Activated T-cell treated with anti-CD3 and anti-CD28 coated beads, Interleukin-2, amount 50 U/mL, for 24 hours (primary cell): ENCODE measurements around the gene HIPK2.

Experiments
- DNase-seq: peaks from one replicate; pipeline ENCODE4 v3.0.0-alpha.2; 2020
- H3K27ac Mint-ChIP-seq: 2 replicates; pipeline ENCODE4 v1.8.0; 2020; ENCODE audit warnings: mild to moderate bottlenecking, mixed read lengths
- H3K27me3 Mint-ChIP-seq: 2 replicates; pipeline ENCODE4 v1.8.0; 2020; ENCODE audit warnings: mixed read lengths
- H3K36me3 Mint-ChIP-seq: 2 replicates; pipeline ENCODE4 v1.8.0; 2020; ENCODE audit warnings: low read depth, mixed read lengths
- H3K4me1 Mint-ChIP-seq: 2 replicates; pipeline ENCODE4 v1.8.0; 2020; ENCODE audit warnings: low read depth, mixed read lengths
- H3K4me3 Mint-ChIP-seq: 2 replicates; pipeline ENCODE4 v1.8.0; 2020; ENCODE audit warnings: mild to moderate bottlenecking, moderate library complexity, mixed read lengths
- H3K9me3 Mint-ChIP-seq: 2 replicates; pipeline ENCODE4 v1.8.0; 2020; ENCODE audit warnings: mixed read lengths

Gene HIPK2

GRCh38 chr7:139698844-139699243 is 79.0 kb downstream of the HIPK2 start:
- Mint-ChIP-seq H3K9me3 (no peaks in the 10 kb centered on the region), H3K36me3 (peaks cover 57% of the 10 kb centered on the region), H3K27me3 (no peaks in the 10 kb centered on the region), H3K4me1 (peaks cover 47% of the 10 kb centered on the region), H3K4me3 (no peak overlapping the region), H3K27ac (no peak overlapping the region)
- no peak for DNase-seq

GRCh38 chr7:139698278-139698677 is 79.5 kb downstream of the HIPK2 start:
- Mint-ChIP-seq H3K4me1 (peaks cover 47% of the 10 kb centered on the region), H3K4me3 (no peak overlapping the region), H3K27me3 (no peaks in the 10 kb centered on the region), H3K36me3 (peaks cover 60% of the 10 kb centered on the region), H3K9me3 (no peaks in the 10 kb centered on the region), H3K27ac (no peak overlapping the region)
- no peak for DNase-seq

- peak overlapping the region; percentile 80 for H3K27ac Mint-ChIP-seq
- H3K4me1 Mint-ChIP-seq = peaks cover 47% of the 10 kb centered on the region
- H3K9me3 Mint-ChIP-seq = no peaks in the 10 kb centered on the region
- no peak overlapping the region for H3K4me3 Mint-ChIP-seq
- H3K27me3 Mint-ChIP-seq = no peaks in the 10 kb centered on the region
- DNase-seq = no peak
- H3K36me3 Mint-ChIP-seq = peaks cover 64% of the 10 kb centered on the region
These were observed 80.7 kb downstream of the HIPK2 start for GRCh38 chr7:139697056-139697455.

GRCh38 chr7:139696552-139696951 is 81.2 kb downstream of the HIPK2 start:
- Mint-ChIP-seq H3K27ac (peak overlapping the region; percentile 80), H3K4me1 (peaks cover 45% of the 10 kb centered on the region), H3K36me3 (peaks cover 61% of the 10 kb centered on the region), H3K9me3 (no peaks in the 10 kb centered on the region), H3K27me3 (no peaks in the 10 kb centered on the region), H3K4me3 (no peak overlapping the region)
- no peak for DNase-seq

- Mint-ChIP-seq H3K9me3 (no peaks in the 10 kb centered on the region), H3K27me3 (no peaks in the 10 kb centered on the region), H3K27ac (no peak overlapping the region), H3K4me1 (peaks cover 41% of the 10 kb centered on the region), H3K36me3 (peaks cover 61% of the 10 kb centered on the region), H3K4me3 (no peak overlapping the region)
- DNase-seq = no peak
These were observed 82.2 kb downstream of the HIPK2 start for GRCh38 chr7:139695588-139695987.

DNA sequence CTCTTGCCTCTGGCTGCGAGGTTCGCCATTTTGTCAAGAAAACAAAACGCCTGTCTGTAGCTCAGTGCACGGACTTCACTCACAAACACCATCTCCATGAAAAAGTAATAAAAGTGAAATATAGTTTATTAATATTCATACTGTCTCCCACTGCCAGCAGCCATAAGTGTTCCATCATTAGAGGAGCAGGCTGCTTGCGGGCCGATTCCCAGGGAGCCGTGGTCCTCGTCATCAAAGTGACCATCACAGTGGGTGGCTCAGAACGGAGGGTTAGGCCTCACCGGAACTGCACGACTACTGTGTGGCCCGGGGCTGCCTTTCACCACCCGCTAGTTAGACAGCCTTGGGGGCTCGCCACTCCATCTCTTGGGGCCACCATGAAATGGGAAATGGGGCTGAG is 82.7 kb downstream of the HIPK2 start:
- H3K36me3 Mint-ChIP-seq = peaks cover 61% of the 10 kb centered on the region
- DNase-seq = no peak
- H3K27ac Mint-ChIP-seq = no peak overlapping the region
- no peak overlapping the region for H3K4me3 Mint-ChIP-seq
- peaks cover 35% of the 10 kb centered on the region for H3K4me1 Mint-ChIP-seq
- no peaks in the 10 kb centered on the region for H3K27me3 Mint-ChIP-seq
- no peaks in the 10 kb centered on the region for H3K9me3 Mint-ChIP-seq

- peaks cover 62% of the 10 kb centered on the region for H3K36me3 Mint-ChIP-seq
- DNase-seq = no peak
- H3K4me1 Mint-ChIP-seq = peaks cover 31% of the 10 kb centered on the region
- no peaks in the 10 kb centered on the region for H3K27me3 Mint-ChIP-seq
- H3K4me3 Mint-ChIP-seq = no peak overlapping the region
- no peaks in the 10 kb centered on the region for H3K9me3 Mint-ChIP-seq
- no peak overlapping the region for H3K27ac Mint-ChIP-seq
These were observed 83.5 kb downstream of the HIPK2 start for GRCh38 chr7:139694389-139694676.

DNA sequence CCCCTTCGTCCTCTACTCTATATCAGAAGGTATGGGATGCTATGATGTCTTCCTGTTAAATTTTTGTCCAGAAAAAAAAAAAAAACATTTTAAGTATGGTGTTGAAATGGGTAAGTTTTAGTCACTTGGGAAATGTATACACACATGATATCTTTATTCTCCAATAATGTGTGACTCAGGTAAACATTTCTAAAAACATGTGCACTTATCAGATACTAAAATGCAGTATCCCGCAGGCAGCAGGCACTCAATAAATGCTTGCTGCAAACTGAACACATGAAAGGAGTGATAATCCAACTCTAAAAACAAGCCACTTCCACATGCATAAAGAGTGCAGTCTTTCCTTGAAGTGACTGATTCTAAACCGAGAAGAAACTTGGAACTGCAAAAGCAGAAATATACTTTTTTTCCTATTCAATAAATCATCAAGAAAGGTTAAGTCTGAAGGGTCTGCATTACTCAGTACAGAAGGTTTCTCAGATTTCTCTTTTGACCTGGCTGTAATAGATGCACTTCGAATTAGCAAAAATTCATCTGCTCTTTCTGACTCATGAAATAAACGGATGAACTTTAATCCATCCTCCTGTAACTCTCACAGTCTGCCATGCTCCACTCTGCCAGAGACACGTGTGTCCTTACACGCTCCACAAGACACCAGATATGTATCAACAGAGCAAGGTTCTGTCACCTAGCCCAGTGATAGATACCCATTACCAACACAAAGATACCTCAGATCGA is 84.0 kb downstream of the HIPK2 start:
- H3K27ac Mint-ChIP-seq = no peak overlapping the region
- no peak overlapping the region for H3K4me3 Mint-ChIP-seq
- H3K4me1 Mint-ChIP-seq = peaks cover 30% of the 10 kb centered on the region
- DNase-seq = no peak
- peaks cover 62% of the 10 kb centered on the region for H3K36me3 Mint-ChIP-seq
- no peaks in the 10 kb centered on the region for H3K27me3 Mint-ChIP-seq
- no peaks in the 10 kb centered on the region for H3K9me3 Mint-ChIP-seq

DNA sequence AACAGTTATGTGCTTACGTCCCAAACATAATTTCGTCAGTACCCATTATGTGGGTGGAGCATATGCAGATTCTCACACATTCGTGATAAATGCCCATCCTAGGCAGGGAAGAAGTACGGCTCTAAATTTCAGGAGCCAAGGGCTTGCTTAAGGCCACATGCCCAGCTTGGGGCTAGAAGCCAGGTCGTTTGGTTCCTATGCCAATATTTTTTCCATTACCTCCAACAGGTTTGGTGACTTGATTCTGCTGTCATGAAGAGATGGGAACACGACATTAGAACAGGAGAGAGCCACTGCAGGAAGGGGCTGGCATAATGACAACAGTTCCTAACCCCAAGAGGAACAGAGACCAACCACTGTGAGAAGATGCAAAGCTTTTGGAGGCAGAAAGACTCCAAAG is 85.1 kb downstream of the HIPK2 start:
- H3K27me3 Mint-ChIP-seq = no peaks in the 10 kb centered on the region
- no peak overlapping the region for H3K27ac Mint-ChIP-seq
- H3K36me3 Mint-ChIP-seq = peaks cover 67% of the 10 kb centered on the region
- peaks cover 3% of the 10 kb centered on the region for H3K9me3 Mint-ChIP-seq
- peaks cover 32% of the 10 kb centered on the region for H3K4me1 Mint-ChIP-seq
- no peak overlapping the region for H3K4me3 Mint-ChIP-seq
- no peak for DNase-seq

GRCh38 chr7:139691253-139691781 is 86.5 kb downstream of the HIPK2 start:
- no peak overlapping the region for H3K4me3 Mint-ChIP-seq
- peaks cover 70% of the 10 kb centered on the region for H3K36me3 Mint-ChIP-seq
- no peak overlapping the region for H3K27ac Mint-ChIP-seq
- no peak for DNase-seq
- H3K27me3 Mint-ChIP-seq = no peaks in the 10 kb centered on the region
- H3K4me1 Mint-ChIP-seq = peaks cover 31% of the 10 kb centered on the region
- H3K9me3 Mint-ChIP-seq = peaks cover 8% of the 10 kb centered on the region

DNA sequence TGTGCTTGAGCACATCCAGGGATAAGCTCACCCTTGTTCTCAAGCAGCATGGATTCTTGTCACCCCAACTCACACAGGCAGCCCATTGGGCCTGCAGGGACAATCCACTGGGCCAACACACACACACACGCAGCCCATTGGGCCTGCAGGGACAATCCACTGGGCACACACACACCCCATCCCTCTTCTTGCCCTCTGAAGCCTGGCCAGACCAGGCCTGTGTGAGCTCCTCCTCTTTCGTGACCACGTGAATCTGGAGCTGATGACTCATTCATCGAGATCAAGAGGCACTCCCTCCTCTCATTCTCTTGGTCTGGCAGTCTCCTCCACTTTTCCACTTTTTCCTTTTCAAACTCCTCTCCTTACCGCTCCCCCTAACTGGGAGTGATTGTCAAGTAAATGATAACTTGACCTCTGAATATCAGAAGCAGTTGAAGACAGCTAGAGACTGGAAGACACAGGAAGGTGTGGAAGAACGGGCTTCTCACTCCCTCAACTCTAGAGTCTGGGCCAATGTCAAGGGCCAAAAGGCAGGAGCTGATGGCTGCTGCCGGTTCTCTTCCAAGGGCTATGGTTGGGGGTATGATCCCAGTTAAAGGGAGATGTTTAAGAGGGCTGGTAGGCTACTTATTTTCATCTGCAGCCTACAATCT is 89.7 kb downstream of the HIPK2 start:
- no peak overlapping the region for H3K4me3 Mint-ChIP-seq
- H3K36me3 Mint-ChIP-seq = peaks cover 80% of the 10 kb centered on the region
- peaks cover 44% of the 10 kb centered on the region for H3K4me1 Mint-ChIP-seq
- peak overlapping the region; percentile 19 for H3K27ac Mint-ChIP-seq
- DNase-seq = no peak
- H3K27me3 Mint-ChIP-seq = no peaks in the 10 kb centered on the region
- H3K9me3 Mint-ChIP-seq = peaks cover 14% of the 10 kb centered on the region

GRCh38 chr7:139687211-139687954 is 90.4 kb downstream of the HIPK2 start:
- Mint-ChIP-seq H3K36me3 (peaks cover 80% of the 10 kb centered on the region), H3K27me3 (no peaks in the 10 kb centered on the region), H3K4me3 (no peak overlapping the region), H3K4me1 (peaks cover 51% of the 10 kb centered on the region), H3K9me3 (peaks cover 14% of the 10 kb centered on the region), H3K27ac (no peak overlapping the region)
- no peak for DNase-seq

- Mint-ChIP-seq H3K4me3 (peak overlapping the region; percentile 35), H3K9me3 (peaks cover 14% of the 10 kb centered on the region), H3K27ac (peak overlapping the region; percentile 98), H3K36me3 (peaks cover 66% of the 10 kb centered on the region), H3K27me3 (no peaks in the 10 kb centered on the region), H3K4me1 (peaks cover 84% of the 10 kb centered on the region)
- no peak for DNase-seq
These were observed 94.5 kb downstream of the HIPK2 start for GRCh38 chr7:139683137-139683921.
